ENCODE results near the gene TAF4B.

- TF ChIP-seq, protein P1, sequence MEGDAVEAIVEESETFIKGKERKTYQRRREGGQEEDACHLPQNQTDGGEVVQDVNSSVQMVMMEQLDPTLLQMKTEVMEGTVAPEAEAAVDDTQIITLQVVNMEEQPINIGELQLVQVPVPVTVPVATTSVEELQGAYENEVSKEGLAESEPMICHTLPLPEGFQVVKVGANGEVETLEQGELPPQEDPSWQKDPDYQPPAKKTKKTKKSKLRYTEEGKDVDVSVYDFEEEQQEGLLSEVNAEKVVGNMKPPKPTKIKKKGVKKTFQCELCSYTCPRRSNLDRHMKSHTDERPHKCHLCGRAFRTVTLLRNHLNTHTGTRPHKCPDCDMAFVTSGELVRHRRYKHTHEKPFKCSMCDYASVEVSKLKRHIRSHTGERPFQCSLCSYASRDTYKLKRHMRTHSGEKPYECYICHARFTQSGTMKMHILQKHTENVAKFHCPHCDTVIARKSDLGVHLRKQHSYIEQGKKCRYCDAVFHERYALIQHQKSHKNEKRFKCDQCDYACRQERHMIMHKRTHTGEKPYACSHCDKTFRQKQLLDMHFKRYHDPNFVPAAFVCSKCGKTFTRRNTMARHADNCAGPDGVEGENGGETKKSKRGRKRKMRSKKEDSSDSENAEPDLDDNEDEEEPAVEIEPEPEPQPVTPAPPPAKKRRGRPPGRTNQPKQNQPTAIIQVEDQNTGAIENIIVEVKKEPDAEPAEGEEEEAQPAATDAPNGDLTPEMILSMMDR (IDR thresholded peaks at IDR 0.05), result no peak
- TF ChIP-seq POLR2A (IDR thresholded peaks at IDR 0.05; ENCODE audit: low read depth) (no peak), EP300 (IDR thresholded peaks at IDR 0.05) (no peak), POLR2AphosphoS5 (IDR thresholded peaks at IDR 0.05) (no peak)
Observed at GRCh38 chr18:26210147-26210546, 16.1 kb upstream of the TAF4B start.
